HG03439 (cell line): ENCODE measurements around the gene CNTN1.

Experiments
- ATAC-seq: cut with Tn5 transposase; IDR thresholded peaks from one replicate; pipeline ENCODE4 v1.9.1; 2021; ENCODE audit warnings: mild to moderate bottlenecking, moderate library complexity; ENCODE audit not compliant: unreplicated experiment

The CNTN1 gene

DNA sequence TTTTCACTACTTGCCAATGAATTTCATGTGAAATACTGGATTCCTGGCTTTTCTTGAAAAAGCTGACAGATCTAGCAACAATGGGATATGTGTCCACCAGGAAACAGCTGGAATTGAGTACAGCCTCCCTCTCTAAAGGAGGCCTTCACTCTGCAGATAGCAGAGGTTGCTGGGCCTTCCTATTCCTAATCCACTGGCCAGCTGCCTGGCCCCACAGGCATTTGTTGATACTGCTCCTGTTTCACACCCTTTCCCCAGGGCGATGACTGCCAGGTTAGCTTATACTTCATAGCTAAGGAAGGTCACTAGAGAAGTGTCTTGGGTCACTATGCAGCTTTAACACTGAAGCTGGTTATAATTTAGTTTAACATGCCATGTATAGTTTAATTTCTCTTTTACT lies 408.3 kb downstream of the CNTN1 start:
- ATAC-seq: no peak

DNA sequence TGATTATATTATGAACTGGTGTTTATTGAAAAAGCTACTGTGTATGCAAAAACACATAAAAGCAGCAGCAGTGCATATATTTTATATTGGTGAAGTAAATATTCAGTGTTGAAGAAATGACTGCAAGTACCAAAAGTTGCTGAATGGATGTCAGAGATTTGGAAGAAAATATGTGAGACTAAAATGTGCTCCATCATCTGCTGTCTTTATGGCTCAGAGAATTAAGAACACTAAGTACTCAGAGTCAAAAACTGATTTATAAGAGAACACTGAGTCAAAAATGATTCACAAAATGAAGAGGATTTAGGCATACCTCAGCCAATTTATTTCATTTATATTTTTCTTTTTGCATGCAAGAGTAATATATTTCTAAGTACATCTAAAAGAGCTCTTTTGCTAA lies 409.6 kb downstream of the CNTN1 start:
- ATAC-seq: no peak

- no peak for ATAC-seq
Observed at GRCh38 chr12:41103614-41104013, 411.4 kb downstream of the CNTN1 start.

DNA sequence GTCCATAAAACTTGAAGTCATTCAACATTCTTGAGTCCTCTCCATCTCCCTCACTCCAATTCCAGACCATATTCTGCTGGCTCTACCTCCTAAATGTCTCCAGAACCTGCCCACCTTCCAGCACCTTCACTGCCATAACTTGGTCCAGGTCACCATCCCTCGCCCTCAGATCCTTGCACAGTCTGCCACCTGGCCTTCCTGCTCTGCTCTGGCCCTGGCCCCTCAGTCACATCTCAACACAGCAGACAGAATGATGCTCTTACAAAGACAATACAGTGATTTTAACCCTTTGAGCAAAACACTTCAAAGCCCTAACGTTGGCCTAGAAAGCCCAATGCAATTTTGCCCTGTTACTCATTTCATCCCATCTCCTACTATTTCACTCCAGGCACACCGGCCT lies 414.1 kb downstream of the CNTN1 start:
- ATAC-seq: no peak

GRCh38 chr12:41108032-41108431 lies 415.8 kb downstream of the CNTN1 start:
- ATAC-seq: no peak

DNA sequence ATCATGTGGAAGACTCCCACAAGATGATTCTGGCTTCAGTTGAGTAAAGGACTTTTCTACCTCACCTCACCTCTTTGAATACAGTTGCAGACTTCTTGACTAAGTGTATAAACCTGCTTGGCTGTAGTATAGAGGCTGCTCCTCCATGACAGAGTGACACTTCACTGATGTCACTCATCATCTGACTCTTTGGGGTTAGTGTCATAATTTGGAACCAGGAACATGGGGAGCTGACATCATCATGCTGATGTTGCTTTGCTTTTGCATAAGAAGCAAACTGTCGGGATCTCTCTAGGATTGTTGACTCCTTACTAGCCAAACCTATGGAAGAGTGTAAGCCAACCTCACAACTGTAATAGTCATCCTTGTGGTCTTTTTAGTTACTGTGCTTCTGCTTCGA lies 420.7 kb downstream of the CNTN1 start:
- no peak for ATAC-seq

- no peak for ATAC-seq
Observed at GRCh38 chr12:41120211-41120610, 428.0 kb downstream of the CNTN1 start.

DNA sequence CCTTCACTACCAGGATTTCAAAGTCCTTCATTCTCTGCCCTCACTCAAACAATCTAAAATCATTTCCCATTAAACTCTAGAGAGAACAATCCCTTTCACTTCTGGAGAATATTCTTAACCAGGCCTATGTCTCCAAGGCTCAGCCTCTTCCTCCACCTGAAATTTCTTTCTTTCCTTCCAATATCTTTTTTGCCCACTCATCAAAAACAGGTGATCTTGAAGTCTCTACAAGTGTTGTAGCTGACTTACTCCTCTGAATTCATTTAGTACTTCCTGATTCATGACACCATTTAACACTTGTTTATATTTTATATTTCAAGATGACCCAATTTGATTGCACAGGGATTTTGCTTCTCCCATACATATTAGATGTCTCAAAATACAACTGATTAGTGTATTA lies 429.1 kb downstream of the CNTN1 start:
- no peak for ATAC-seq
